Epithelial cell of proximal tubule (primary cell): ENCODE data around the gene OTUD5. TPM values are rescaled to one million over a fixed set of nuclear protein-coding genes. Genes with fewer than 3 reads are reported as not detected.
A peak's percentile ranks its signal among the peaks of the same experiment; 100 is the strongest.

ENCODE experiments used
- DNase-seq: peaks from one replicate; pipeline ENCODE4 v3.0.0-alpha.2; 2011; ENCODE audit warnings: low read depth
- H3K4me3 ChIP-seq: 2 replicates; pipeline ENCODE4 v1.5.1; 2011; ENCODE audit warnings: low read depth, mild to moderate bottlenecking, low read length
- total RNA-seq: library from RNA; depleted of rRNA; stranded (reverse); fragments of >200 nt; gene quantifications from 2 replicates; pipeline ENCODE4 v1.2.3, GENCODE V29; 2015
- TF ChIP-seq, protein P1 (sequence below): conservative IDR thresholded peaks from 2 replicates; pipeline ENCODE4 v1.5.1; 2012; ENCODE audit warnings: low read depth, mild to moderate bottlenecking, low read length

OTUD5 gene
- total RNA-seq, 1 donor from 2014 or later = 44.2 TPM

DNA sequence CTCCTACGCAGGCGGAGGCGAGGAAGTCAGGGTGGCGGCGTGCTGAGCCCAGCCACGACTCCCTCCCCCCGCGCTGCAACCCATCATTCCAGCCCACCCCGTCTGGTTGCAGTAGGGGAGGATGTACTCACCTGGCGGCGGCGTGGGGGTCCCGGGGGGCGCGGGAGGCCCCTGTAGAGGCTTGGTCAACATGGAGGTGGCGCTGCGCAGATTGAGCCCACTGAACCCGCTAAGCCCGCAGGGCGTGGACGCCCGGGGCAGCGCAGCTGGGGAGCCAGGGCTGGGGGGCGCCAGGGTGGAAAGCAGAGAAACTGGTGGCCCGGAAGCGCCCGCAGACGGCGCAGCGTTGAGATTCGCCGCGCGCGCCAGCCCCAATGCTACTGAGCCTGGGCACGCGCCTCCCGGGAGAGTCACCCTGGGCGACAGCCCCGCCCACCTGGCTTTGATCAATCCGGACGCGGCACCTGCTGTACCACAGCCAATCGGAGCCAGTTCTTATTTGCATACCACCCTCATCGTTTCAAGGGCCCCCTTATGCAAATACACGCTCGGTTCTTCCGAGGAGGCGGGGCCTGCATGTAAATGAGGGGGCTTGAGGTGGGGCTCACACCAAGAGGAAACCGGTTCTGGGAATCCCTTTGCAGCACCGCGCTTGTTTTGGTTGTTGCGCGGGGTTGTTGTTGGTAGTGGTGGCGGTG lies 38.6 kb downstream of the OTUD5 start, which contains the start of gene PIM2:
TSS of gene PIM2 (minus strand) at position 382 of the 698 bp plus-strand sequence. CDS start at position 192, 190 bp downstream.
- DNase-seq = peak; percentile 47
- peak within 1 kb of the TSS; percentile 78 for H3K4me3 ChIP-seq
- TF ChIP-seq, protein P1, sequence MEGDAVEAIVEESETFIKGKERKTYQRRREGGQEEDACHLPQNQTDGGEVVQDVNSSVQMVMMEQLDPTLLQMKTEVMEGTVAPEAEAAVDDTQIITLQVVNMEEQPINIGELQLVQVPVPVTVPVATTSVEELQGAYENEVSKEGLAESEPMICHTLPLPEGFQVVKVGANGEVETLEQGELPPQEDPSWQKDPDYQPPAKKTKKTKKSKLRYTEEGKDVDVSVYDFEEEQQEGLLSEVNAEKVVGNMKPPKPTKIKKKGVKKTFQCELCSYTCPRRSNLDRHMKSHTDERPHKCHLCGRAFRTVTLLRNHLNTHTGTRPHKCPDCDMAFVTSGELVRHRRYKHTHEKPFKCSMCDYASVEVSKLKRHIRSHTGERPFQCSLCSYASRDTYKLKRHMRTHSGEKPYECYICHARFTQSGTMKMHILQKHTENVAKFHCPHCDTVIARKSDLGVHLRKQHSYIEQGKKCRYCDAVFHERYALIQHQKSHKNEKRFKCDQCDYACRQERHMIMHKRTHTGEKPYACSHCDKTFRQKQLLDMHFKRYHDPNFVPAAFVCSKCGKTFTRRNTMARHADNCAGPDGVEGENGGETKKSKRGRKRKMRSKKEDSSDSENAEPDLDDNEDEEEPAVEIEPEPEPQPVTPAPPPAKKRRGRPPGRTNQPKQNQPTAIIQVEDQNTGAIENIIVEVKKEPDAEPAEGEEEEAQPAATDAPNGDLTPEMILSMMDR = no peak

DNA sequence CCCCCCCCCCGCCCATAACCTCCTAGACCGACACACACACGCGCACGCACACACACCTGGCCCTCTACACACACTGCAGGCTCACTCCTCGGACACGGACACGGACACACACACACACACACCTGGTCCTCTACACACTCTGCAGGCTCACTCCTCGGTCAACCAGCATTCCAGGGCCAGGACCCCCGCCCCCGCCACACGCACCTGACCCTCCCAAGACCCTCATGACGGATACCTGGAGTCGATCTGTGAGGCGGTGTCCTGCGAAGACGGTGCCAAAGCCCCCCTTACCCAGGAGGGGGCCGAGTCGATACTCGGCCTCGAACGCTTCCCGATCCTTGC lies 39.1 kb downstream of the OTUD5 start:
- TF ChIP-seq, protein P1 = no peak
- no peak for DNase-seq
- peak overlapping the region; percentile 78 for H3K4me3 ChIP-seq

DNA sequence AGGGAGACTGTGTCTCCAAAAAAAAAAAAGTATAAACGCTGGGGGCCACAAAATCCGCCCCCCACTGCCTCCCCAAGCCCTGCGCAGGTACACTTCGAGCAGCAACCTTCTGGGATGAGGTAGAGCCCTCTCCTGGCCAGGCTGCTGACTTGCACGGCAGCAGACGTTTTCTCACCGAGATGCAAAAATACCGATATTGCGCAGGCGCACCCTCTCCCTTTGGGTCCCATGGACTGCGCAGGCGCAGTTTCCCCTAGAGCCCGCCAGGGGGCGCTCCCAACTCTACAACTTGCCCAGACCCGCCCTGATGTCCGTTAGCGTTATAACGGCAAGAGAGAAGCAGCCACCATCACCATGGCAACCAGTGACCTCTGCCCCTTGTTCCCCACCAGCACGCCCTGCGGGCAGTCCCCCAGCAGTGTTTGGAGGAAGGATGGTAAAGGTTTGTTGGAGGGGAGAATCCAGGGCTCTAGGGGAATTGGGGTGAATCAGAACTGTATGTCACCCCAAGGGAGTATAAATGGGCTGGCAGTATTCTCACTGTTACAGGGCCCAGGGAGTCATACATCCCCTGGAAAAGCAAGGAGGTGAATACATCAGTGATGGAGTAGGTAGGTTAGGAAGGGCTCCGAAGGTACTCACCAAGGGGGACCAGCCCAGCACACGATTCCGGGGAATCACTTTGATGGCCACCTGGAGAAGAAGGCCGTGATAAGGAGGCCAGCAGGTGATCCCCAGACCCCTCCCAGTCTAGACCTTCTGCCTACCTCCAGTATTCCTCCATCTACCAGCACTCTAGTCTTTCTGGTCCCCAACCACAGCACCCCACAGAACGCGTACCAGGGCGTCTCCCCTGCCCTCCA lies 40.0 kb downstream of the OTUD5 start:
- TF ChIP-seq, protein P1 = peak; percentile 77
- H3K4me3 ChIP-seq = peak overlapping the region; percentile 78
- DNase-seq = peak; percentile 39

DNA sequence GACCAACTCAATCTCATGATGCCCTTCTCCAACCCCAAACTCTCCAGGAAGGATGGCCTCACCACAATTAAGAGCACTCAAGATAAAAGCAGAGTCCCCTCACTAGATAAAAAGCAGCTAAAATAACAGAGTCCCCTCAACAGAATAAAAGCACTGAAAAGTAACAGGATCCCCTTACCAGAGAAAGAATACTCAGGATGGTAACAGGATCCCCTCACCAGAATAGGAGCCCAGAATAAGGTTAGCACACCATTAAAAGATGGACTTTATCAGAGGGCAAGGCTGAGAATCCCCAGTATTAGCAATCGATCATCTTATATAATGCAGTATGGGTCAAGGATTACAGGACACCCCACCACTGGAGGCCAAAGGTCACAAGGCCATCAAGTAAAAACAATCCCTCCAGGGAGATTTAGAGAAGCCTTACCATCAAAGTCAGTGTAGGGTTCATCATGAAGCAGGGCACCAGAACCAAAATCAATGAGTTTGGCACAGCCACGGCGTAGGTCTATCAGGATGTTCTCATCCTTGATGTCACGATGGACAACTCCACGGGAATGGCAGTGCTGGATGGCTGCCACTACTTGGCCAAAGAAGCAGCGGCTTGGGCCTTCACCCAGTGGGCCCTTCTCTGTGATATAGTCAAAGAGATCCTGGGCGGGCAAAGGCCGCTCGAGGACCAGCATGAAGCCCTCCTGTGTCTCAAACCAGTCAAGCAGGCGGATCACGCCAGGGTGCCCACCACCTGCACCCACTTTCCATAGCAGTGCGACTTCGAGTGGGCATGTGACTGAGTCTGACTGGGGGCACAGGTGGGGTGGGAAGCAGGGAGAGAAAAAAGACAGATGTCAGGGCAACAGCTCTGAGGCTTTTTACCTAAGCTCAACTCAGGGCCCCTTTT lies 42.6 kb downstream of the OTUD5 start:
- TF ChIP-seq, protein P1 = no peak
- H3K4me3 ChIP-seq = no peak overlapping the region
- DNase-seq = no peak

DNA sequence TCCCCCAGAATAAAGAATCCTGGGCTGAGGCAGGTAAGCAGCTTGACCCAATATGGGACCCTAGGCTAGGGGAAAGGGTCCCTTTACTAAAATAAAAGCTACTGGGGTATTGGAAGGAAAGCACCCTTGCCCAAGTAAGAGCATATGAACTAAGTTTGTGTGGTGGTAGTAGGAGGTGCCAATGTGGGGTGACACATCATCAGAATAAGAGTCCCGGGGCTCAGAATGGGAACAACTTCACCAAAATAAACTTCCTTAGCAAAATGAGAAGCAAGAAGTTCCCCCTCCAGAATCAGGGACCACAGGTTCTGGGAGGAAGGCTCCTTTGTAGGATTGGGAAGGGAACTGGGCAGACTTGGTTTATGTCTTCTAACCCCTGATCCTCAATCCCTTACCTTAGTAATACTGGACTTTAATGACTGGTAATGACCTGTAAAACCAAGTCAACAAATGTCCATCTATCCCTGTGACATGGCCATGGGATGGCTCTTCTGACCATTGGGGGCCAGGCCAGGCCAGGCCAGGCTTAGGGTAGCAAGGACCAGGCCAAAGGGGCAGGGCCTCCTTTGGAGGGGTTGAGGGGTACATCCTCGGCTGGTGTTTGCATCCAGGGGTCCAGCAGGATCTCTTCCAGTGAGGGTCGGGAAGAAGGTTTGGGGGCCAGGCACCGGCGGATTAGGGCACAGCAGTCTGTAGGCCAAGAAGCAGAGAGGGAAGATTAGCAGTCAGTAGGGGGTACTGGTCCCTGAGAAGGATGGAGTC lies 43.6 kb downstream of the OTUD5 start:
- TF ChIP-seq, protein P1 = no peak
- H3K4me3 ChIP-seq = no peak overlapping the region
- DNase-seq = no peak
